SK-N-SH treated with all-trans-retinoic acid at 6 μM for 48 hours (cell line): Measurements from ENCODE around the gene TMPRSS12.

Source experiments
- ATAC-seq: fragments of 200-7000 bp; cut with Tn5 transposase; 3 replicates; pipeline ENCODE4 v1.9.1; 2020; ENCODE audit warnings: mild to moderate bottlenecking, moderate library complexity
- ARNTL ChIP-seq: fragments of 450-650 bp; formaldehyde crosslinking; IDR thresholded peaks from 2 replicates; pipeline ENCODE4 v1.5.0; 2020; ENCODE audit warnings: low read depth, mild to moderate bottlenecking, moderate library complexity, borderline replicate concordance
- BACH2 ChIP-seq: fragments of 250-450 bp; sonication (Bioruptor Pico); IDR thresholded peaks from 2 replicates; pipeline ENCODE4 v1.9.0; 2021; ENCODE audit warnings: mild to moderate bottlenecking, borderline replicate concordance
- CREB5 ChIP-seq: fragments of 250-450 bp; sonication (Bioruptor Pico); IDR thresholded peaks from 2 replicates; pipeline ENCODE4 v1.5.1; 2020; ENCODE audit warnings: low read depth, mild to moderate bottlenecking, moderate library complexity
- CSDC2 ChIP-seq: fragments of 250-450 bp; sonication (Bioruptor Pico); IDR thresholded peaks from 2 replicates; pipeline ENCODE4 v1.5.0; 2020; ENCODE audit warnings: mild to moderate bottlenecking, moderate library complexity
- ESRRG ChIP-seq: fragments of 250-450 bp; sonication (Bioruptor Pico); IDR thresholded peaks from 2 replicates; pipeline ENCODE4 v1.6.1; 2021; ENCODE audit warnings: mild to moderate bottlenecking
- ISL1 ChIP-seq: fragments of 250-450 bp; sonication (Bioruptor Pico); IDR thresholded peaks from 2 replicates; pipeline ENCODE4 v2.1.2; 2022; ENCODE audit warnings: mild to moderate bottlenecking, moderate library complexity
- OSR1 ChIP-seq: fragments of 250-450 bp; sonication (Bioruptor Pico); IDR thresholded peaks from 2 replicates; pipeline ENCODE4 v1.8.0; 2022; ENCODE audit warnings: moderate library complexity, mild to moderate bottlenecking, inconsistent platforms
- PATZ1 ChIP-seq: fragments of 250-450 bp; sonication (Bioruptor Pico); IDR thresholded peaks from 2 replicates; pipeline ENCODE4 v1.8.0; 2020; ENCODE audit warnings: mild to moderate bottlenecking, moderate library complexity, borderline replicate concordance
- PPARA ChIP-seq: fragments of 250-450 bp; sonication (Bioruptor Pico); IDR thresholded peaks from 2 replicates; pipeline ENCODE4 v1.5.0; 2020; ENCODE audit warnings: mild to moderate bottlenecking, borderline replicate concordance
- RARB ChIP-seq: fragments of 250-450 bp; sonication (Bioruptor Pico); IDR thresholded peaks from 2 replicates; pipeline ENCODE4 v1.8.0; 2021; ENCODE audit warnings: mild to moderate bottlenecking, moderate library complexity
- SNAI2 ChIP-seq: fragments of 250-450 bp; sonication (Bioruptor Pico); IDR thresholded peaks from 2 replicates; pipeline ENCODE4 v1.5.0; 2020; ENCODE audit warnings: mild to moderate bottlenecking, moderate library complexity
- TCF4 ChIP-seq: fragments of 250-450 bp; sonication (Bioruptor Pico); IDR thresholded peaks from 2 replicates; pipeline ENCODE4 v1.8.0; 2021; ENCODE audit warnings: mild to moderate bottlenecking, moderate library complexity, borderline replicate concordance
- TOX ChIP-seq: fragments of 250-450 bp; sonication (Bioruptor Pico); IDR thresholded peaks from 2 replicates; pipeline ENCODE4 v1.8.0; 2021; ENCODE audit warnings: mild to moderate bottlenecking, moderate library complexity, borderline replicate concordance
- ZC3H10 ChIP-seq: fragments of 250-450 bp; sonication (Bioruptor Pico); IDR thresholded peaks from 2 replicates; pipeline ENCODE4 v1.5.1; 2021; ENCODE audit warnings: mild to moderate bottlenecking, moderate library complexity
- ZFP3 ChIP-seq: fragments of 250-450 bp; sonication (Bioruptor Pico); IDR thresholded peaks from 2 replicates; pipeline ENCODE4 v1.5.0; 2020; ENCODE audit warnings: mild to moderate bottlenecking, moderate library complexity
- ZFP30 ChIP-seq: fragments of 450-650 bp; formaldehyde crosslinking; IDR thresholded peaks from 2 replicates; pipeline ENCODE4 v1.5.0; 2022; ENCODE audit warnings: mild to moderate bottlenecking, moderate library complexity
- ZNF565 ChIP-seq: fragments of 450-650 bp; formaldehyde crosslinking; conservative IDR thresholded peaks from 2 replicates; pipeline ENCODE4 v1.5.0; 2020; ENCODE audit warnings: low read depth, mild to moderate bottlenecking, moderate library complexity
- ZNF70 ChIP-seq: fragments of 450-650 bp; formaldehyde crosslinking; IDR thresholded peaks from 2 replicates; pipeline ENCODE4 v1.5.0; 2020; ENCODE audit warnings: mild to moderate bottlenecking, moderate library complexity
- ZNF8 ChIP-seq: fragments of 450-650 bp; formaldehyde crosslinking; IDR thresholded peaks from 2 replicates; pipeline ENCODE4 v1.5.0; 2020; ENCODE audit warnings: mild to moderate bottlenecking, moderate library complexity
- TF ChIP-seq, protein P1 (sequence below): fragments of 250-450 bp; sonication (Bioruptor Pico); IDR thresholded peaks from 2 replicates; pipeline ENCODE4 v1.5.0; 2020; ENCODE audit warnings: mild to moderate bottlenecking, moderate library complexity
- TF ChIP-seq, protein P2 (sequence below): fragments of 250-450 bp; sonication (Bioruptor Pico); IDR thresholded peaks from 2 replicates; pipeline ENCODE4 v1.5.1; 2021; ENCODE audit warnings: mild to moderate bottlenecking, moderate library complexity
- TF ChIP-seq, protein P3 (sequence below): fragments of 250-450 bp; sonication (Bioruptor Pico); IDR thresholded peaks from 2 replicates; pipeline ENCODE4 v1.8.0; 2021; ENCODE audit warnings: low read depth, mild to moderate bottlenecking, moderate library complexity, borderline replicate concordance

TMPRSS12 gene

DNA sequence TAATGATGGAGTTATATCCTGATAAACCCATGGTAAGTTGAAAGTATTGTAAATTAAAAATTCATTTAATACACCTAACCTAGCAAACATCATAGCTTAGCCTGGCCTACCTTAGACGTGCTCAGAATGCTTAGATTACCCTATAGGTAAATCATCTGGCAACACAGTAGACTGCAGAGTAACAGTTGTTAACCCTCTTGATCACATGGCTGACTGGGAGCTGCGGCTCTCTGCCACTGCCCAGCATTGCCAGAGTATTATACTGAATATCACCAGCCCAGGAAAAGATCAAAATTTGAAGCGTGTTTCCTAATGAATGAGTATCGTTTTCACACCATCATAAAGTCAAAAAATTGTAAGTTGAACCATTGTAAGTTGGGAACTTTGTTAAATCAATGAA lies 17.8 kb upstream of the TMPRSS12 start (continued):
- TF ChIP-seq, protein P1, sequence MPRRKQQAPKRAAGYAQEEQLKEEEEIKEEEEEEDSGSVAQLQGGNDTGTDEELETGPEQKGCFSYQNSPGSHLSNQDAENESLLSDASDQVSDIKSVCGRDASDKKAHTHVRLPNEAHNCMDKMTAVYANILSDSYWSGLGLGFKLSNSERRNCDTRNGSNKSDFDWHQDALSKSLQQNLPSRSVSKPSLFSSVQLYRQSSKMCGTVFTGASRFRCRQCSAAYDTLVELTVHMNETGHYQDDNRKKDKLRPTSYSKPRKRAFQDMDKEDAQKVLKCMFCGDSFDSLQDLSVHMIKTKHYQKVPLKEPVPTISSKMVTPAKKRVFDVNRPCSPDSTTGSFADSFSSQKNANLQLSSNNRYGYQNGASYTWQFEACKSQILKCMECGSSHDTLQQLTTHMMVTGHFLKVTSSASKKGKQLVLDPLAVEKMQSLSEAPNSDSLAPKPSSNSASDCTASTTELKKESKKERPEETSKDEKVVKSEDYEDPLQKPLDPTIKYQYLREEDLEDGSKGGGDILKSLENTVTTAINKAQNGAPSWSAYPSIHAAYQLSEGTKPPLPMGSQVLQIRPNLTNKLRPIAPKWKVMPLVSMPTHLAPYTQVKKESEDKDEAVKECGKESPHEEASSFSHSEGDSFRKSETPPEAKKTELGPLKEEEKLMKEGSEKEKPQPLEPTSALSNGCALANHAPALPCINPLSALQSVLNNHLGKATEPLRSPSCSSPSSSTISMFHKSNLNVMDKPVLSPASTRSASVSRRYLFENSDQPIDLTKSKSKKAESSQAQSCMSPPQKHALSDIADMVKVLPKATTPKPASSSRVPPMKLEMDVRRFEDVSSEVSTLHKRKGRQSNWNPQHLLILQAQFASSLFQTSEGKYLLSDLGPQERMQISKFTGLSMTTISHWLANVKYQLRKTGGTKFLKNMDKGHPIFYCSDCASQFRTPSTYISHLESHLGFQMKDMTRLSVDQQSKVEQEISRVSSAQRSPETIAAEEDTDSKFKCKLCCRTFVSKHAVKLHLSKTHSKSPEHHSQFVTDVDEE (CRISPR knock-in tag): no peak
- TF ChIP-seq OSR1: no peak
- no peak for TF ChIP-seq ARNTL (CRISPR knock-in tag)
- no peak for TF ChIP-seq ZNF565
- no peak for TF ChIP-seq CSDC2 (CRISPR knock-in tag)
- TF ChIP-seq TCF4 (CRISPR knock-in tag): no peak
- no peak for TF ChIP-seq BACH2 (CRISPR knock-in tag)
- no peak for TF ChIP-seq ZNF70 (CRISPR knock-in tag)

GRCh38 chr12:50825372-50825838 lies 17.3 kb upstream of the TMPRSS12 start:
- TF ChIP-seq ISL1 (CRISPR knock-in tag) (no peak), PPARA (CRISPR knock-in tag) (no peak), ARNTL (CRISPR knock-in tag) (no peak), SNAI2 (no peak), TOX (CRISPR knock-in tag) (no peak), CSDC2 (CRISPR knock-in tag) (no peak), TCF4 (CRISPR knock-in tag) (no peak), CREB5 (CRISPR knock-in tag) (no peak), OSR1 (no peak), RARB (CRISPR knock-in tag) (no peak), BACH2 (CRISPR knock-in tag) (no peak), ESRRG (no peak), PATZ1 (CRISPR knock-in tag) (no peak), ZNF70 (CRISPR knock-in tag) (no peak), ZFP3 (CRISPR knock-in tag) (no peak), ZNF8 (CRISPR knock-in tag) (no peak)
- TF ChIP-seq, protein P2, sequence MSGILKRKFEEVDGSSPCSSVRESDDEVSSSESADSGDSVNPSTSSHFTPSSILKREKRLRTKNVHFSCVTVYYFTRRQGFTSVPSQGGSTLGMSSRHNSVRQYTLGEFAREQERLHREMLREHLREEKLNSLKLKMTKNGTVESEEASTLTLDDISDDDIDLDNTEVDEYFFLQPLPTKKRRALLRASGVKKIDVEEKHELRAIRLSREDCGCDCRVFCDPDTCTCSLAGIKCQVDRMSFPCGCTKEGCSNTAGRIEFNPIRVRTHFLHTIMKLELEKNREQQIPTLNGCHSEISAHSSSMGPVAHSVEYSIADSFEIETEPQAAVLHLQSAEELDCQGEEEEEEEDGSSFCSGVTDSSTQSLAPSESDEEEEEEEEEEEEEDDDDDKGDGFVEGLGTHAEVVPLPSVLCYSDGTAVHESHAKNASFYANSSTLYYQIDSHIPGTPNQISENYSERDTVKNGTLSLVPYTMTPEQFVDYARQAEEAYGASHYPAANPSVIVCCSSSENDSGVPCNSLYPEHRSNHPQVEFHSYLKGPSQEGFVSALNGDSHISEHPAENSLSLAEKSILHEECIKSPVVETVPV (CRISPR knock-in tag): no peak
- TF ChIP-seq, protein P3, sequence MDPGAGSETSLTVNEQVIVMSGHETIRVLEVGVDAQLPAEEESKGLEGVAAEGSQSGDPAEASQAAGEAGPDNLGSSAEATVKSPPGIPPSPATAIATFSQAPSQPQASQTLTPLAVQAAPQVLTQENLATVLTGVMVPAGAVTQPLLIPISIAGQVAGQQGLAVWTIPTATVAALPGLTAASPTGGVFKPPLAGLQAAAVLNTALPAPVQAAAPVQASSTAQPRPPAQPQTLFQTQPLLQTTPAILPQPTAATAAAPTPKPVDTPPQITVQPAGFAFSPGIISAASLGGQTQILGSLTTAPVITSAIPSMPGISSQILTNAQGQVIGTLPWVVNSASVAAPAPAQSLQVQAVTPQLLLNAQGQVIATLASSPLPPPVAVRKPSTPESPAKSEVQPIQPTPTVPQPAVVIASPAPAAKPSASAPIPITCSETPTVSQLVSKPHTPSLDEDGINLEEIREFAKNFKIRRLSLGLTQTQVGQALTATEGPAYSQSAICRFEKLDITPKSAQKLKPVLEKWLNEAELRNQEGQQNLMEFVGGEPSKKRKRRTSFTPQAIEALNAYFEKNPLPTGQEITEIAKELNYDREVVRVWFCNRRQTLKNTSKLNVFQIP (CRISPR knock-in tag): no peak

GRCh38 chr12:50828121-50828520 lies 14.6 kb upstream of the TMPRSS12 start:
- ATAC-seq: no peak
- TF ChIP-seq ZNF8 (CRISPR knock-in tag) (no peak), BACH2 (CRISPR knock-in tag) (no peak), ZFP30 (CRISPR knock-in tag) (no peak), ZFP3 (CRISPR knock-in tag) (no peak), RARB (CRISPR knock-in tag) (no peak), TCF4 (CRISPR knock-in tag) (no peak), ZC3H10 (CRISPR knock-in tag) (no peak), ZNF70 (CRISPR knock-in tag) (no peak), CSDC2 (CRISPR knock-in tag) (no peak), ARNTL (CRISPR knock-in tag) (no peak), ISL1 (CRISPR knock-in tag) (no peak), ZNF565 (no peak), ESRRG (no peak), TOX (CRISPR knock-in tag) (no peak)
- TF ChIP-seq, protein P3 (CRISPR knock-in tag): no peak
- TF ChIP-seq, protein P1 (CRISPR knock-in tag): no peak

More at GRCh38 chr12:50825372-50825838, 17.3 kb upstream of the TMPRSS12 start:
- peak; percentile 87 for ATAC-seq
